GM18873 (cell line): ENCODE data around the gene MMS19.
A peak's percentile ranks its signal among the peaks of the same experiment; 100 is the strongest.
"Not testable (repeated sequence)": the region's sequence is repeated elsewhere in the genome, so short reads cannot be mapped to it uniquely, and the experiment has no call there.

Experiments used
- ATAC-seq: cut with Tn5 transposase; IDR thresholded peaks from one replicate; pipeline ENCODE4 v1.9.1; 2021; ENCODE audit warnings: mild to moderate bottlenecking, moderate library complexity, moderate number of reproducible peaks; ENCODE audit not compliant: unreplicated experiment, low FRiP score

MMS19 gene

DNA sequence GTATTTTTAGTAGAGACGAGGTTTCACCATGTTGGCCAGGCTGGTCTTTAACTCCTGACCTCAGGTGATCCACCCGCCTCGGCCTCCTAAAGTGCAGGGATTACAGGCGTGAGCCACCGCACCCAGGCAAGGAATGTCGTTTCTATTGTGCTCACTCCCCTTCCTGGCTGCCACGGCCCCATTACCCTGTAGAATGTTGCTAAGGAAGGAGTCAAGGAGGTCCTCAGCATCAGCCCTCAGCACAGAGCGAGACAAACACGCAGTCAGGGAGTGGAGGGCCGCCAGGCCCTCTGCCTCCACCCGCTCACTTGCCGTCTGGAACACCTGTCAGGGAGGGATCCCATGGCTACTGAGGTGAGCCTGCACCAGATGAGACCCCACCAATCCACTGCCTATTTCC lies 29.4 kb downstream of the MMS19 start:
- ATAC-seq: not testable (repeated sequence)

DNA sequence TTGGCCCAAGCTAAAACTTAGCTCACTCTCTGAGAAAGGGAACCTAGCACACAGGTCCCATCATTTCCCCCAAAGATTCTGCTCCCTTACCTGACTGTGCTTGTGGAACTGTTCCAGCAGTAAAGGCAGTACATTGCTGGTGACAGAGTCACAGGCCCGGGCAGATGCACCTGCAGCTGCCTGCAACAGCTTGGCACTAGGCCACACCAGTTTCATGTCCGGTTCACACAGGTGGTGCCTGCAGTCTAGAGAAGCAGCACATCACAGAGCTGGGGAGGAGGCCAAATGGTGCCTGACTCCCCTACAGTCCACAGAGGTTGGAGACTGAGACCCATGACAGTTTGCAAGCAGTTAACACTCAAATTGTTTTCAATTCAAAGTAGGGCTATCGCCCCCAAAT lies 30.1 kb downstream of the MMS19 start:
- ATAC-seq: no peak

DNA sequence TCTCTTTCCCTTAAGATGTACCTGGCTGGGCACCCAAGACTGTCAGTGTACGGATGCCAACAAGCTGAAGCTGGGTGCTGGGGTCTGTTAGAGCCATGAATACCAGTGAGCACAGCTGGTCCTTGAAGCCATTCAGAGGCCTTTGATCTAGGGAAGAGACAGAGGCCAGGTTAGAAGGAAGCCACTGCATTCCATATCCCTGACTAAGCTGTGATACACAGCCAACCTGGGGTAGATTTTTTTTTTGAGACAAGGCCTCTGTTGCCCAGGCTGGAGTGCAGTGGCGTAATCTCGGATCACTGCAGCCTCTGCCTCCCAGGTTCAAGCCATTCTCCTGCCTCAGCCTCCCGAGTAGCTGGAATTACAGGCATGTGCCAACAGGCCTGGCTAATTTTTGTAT lies 31.5 kb downstream of the MMS19 start:
- no peak for ATAC-seq

DNA sequence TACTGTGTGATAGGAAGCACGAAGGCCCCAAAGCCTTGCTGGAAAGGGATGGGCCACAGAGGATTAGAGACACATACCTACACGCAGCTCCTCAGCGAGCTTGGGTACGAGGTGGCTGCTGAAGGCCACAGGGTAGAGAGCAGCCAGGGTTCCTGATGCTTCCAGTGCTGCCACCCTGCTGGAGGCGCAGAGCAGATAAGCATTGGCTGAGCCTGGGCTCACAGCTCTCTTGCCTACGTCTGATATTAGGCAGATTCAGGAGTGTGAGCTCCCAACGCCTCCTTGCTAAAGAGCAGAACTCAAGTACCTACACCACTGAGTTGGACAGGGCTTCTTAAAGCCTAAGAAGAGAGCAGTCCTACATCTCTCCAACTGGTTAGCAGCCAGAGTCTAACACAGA lies 32.2 kb downstream of the MMS19 start:
- no peak for ATAC-seq

DNA sequence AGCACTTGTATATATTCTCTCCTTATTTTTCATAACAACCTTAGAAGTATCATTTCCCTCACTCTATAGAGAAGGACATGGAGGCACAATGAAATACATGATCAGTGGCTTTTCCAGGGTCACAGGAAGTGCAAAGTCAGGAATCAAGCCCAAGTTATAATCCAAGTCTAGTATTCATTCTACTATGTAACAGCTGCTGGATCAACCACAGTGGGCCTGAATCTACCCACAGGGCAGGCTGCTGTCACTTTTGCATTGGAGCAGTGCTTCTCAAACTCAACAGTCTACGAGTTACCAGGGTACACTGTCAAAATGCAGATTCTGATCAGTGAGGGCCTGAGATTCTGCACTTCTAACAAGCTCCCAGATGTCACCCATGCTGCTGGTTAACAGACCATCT lies 34.0 kb downstream of the MMS19 start:
- no peak for ATAC-seq

DNA sequence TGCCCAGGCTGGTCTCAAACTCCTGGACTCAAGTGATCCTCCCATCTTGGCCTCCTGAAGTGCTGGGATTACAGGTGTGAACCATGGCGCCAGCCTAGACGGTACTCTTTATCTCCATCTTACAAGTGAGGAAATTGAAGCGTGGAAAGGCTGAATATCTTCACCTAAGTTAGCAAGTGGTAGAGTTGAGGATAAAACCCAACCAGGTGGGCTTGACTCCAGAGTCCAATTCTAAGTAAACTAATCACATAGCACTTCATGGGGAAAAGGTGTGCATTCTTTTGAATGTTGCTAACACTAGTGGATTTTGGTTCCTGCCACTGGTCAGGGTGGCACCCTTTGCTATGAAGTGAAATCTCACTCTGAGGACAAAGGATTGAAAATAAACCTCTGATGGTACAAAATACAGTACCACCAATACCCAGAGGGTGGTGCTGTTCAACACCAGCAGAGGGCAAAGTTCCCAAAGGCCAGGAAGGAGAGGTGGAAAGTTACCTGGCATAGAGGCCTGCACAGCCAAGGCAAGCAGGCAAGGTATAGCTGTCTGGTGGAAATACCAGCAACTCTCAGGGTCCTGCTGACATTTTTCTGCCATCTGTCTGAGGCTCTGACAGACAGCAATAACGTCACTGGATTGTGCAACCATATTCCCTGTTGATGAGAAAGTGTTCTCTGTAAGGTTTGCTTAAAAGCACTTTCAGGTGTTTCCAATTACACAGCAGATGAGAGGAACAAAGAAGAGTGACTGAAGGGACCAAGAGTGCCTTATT lies 34.7 kb downstream of the MMS19 start:
- no peak for ATAC-seq

DNA sequence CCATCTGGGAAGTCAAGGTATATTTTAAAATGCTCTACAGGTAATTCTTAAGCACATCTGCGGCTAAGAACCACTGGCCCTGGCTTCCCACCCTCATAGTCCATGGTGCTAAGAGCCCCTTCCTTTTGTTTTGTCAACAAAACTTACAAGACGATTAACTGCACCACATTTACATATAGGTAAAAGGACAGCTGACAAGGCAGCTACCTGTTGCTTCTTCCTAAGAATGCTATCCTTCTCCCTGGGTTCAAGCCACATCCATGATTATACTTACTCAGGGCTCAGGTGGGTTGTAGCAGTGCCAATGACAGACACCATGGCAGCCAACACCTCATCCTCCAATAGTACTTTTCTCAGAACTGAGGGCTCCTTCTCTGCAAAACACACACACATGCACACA lies 35.9 kb downstream of the MMS19 start:
- no peak for ATAC-seq

DNA sequence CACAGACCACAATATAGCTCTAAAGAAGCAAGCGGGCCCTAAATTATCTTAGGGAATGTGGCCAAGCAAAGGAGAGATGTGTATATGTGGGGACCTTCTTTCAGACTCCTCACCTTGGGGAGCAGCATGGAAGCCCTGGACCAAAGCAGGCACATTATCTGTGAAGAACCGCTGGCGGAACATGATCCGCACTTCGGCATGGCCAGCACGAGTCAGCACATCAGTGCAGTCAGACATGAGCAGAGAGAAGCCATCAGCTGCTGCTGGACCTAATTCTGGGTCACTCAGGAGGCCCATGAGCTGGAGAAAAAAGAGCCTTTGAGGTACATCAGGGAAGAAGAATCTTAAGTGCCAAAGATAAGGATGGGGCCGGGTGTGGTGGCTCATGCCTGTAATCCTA lies 38.3 kb downstream of the MMS19 start:
- no peak for ATAC-seq

DNA sequence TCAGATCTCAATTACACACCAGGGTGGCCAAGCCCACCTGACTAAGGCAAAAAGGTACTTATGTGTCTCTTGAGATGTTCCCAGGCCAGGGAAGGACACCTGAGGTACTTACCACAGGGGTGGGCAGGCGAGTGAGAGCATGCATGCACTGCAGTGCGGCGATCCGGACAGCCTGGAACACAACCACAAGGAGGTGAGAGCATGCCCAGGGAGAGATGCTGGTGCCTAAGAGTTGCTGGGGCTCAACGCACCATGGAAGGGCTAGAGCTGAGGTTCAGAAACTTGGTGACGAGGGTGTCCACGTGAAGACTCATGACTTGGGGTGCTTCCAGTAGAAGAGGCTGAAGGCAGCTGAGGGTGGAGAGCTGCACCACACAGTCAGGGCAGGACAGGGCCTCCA lies 39.1 kb downstream of the MMS19 start:
- no peak for ATAC-seq

DNA sequence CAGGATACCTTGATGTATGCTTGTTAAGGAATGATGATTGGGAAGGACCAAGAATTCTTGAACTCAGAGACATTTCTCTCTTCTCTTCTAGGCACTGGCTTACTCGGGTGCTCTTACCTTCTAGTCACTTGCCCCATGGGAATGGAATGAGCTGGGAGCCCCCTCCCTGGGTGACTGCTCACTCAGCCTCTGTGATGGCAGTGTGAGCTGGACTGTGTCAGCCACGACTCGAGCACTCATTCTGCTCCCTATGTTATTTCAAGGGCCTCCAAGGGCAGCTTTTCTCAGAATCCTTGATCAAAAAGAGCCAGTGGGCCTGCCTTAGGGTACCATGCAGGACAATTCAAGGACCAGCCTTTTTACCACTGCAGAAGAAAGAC lies 41.5 kb downstream of the MMS19 start:
- no peak for ATAC-seq

DNA sequence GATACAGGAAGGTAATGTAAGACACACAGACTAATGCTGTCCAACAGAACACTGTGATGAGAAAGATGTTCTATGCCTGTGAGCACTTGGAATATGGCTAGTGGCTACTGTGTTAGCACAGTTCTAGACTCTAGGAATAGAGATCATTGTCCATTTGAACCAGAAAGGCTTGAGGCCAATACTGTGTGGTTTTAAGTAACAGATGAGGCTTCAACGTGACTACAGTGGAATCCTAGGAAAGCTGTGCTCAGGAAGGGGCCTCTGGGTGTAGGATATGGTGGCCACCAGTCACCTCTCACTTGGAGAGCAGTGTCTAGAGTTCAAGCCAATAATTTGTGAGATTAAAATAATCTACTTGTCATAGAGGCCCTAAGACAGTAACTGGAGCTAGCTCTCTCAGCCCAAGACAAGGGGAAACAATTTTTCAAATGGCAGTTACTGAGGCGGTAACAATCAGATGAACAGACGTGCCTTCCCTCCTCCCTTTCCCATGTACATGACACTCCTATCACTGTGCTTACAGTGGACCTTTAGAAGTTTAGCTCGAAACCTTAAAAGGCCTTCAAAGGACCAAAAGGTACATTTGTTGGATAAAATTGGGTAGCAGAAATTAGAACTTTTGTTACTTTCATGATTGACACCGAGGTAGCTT lies 42.1 kb downstream of the MMS19 start:
- no peak for ATAC-seq

DNA sequence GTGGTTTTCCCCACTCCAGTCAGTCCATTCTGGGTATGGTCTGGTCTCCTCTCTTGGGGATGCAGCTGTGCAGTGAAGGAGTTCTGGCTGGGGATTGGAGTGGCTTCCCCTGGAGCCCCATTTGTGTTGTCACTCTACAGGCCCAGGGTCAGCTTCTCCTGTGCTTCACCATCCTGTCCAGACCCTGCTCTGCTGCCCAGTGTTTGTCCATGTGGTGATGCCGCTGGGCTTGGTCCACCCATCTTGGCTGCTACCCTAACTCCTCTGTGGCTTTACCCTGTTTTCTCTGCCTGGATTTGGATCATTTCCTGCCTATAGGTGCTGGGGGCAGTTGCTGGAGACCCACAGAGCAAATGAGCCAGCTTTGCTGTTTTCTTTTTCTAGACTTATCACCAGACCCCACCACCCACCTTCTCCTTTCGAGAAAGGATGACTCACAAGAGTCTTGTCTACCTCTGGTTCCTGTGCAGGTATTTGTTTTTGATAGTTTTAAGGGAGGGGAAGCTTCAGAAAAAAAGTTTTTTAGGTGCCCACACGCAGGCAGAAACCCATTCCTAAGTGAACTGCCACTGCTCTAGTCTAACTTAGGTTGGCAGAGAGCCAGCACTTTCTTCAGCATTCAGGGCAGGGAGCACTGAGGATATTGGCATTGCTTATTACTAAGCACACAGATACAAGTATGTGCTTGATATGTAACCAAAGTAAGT lies 43.7 kb downstream of the MMS19 start:
- no peak for ATAC-seq

DNA sequence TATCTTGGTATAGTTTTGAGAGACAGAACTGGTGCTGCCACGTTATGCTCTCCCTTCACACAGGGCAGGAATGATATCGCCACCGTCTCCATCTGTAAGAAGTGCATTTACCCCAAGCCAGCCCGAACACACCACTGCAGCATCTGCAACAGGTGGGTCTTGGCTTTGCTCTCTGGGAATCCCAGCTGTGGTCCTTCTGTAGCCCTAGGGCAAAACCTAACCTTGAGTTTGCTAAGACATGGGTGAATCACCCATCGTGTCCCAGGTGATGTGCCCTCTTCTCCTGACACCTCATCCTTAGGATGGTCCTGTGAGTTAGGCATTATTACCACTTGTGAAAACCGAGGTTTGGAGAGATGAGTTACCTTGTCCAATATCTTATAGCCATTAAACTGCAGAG lies 45.9 kb downstream of the MMS19 start:
- no peak for ATAC-seq

DNA sequence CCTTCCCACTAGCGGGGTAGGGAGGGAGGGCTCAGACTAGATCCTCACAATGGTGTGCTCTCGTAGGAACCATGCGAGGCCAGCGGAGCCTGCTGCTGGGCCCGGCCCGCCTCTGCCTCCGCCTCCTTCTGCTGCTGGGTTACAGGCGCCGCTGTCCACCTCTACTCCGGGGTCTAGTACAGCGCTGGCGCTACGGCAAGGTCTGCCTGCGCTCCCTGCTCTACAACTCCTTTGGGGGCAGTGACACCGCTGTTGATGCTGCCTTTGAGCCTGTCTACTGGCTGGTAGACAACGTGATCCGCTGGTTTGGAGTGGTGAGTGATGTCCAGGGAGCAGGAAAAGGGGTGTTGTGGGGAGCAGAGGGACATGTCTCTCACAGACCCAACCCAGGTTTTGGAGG lies 46.6 kb downstream of the MMS19 start:
- ATAC-seq: no peak

DNA sequence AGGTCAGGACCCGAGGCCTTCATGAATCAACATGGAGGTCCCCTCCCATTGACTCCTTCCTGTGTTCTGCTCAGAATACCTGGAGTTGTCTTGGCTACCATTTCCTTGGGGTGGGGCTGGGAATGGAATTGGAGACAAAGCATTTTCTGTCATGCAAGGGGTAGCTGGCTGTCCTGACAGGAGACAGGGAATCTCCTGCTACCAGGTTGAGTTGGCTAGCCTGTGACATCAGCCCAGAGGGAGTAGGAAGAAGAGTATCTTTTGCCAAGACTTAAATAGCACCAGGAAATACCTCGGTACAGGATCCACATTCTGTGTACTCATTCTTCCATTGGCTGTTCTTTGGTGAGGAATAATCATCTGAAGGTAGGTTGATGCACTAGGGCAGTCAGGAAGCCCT lies 47.4 kb downstream of the MMS19 start:
- ATAC-seq: no peak

DNA sequence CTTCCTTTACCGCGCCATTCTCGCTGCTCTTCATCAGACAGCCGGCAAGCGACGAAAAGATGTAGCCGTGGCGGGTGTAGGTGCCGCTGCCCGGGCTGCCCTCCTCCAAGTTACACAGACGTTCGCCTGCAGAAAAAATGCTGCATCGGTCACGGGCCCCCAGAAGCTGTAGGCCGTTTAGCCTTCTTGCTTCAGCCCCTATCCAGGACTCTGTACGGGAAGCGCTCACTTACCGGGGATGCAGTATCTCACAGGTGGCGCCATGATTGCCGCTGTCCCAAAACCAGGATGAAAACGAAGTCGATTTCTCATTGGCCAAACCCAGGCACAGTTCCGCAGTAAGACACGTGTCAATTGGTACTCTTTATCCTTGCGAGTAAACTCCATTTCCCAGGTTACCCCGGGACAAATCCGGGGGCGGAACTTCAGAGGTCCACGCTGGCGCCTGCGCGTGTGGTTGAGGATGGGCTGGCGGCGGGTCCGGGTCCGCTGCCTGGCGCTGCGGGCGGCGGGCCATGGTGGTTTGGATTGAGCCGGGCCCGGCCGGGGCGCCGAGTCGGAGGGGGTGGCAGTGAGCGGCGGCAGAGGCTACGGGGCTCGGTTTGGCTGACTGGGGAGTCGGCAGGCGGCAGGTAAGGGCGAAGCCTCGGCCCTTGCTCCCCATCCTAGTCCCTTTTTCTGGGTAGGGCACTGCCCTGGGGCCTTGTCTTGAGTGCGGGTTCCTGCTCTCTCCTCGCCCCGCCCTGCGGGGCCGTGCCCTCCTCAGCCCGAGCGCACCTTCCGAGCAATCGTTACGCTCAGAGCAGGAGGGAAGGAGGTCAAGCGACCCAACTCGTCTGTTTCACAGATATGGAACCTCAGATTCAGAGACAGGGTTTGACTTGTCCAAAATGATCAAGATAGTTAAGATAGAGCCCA lies 52.2 kb downstream of the MMS19 start, which contains the start of the genes EXOSC1 and ZDHHC16:
EXOSC1 (minus strand) TSS at position 285 of the 918 bp plus-strand sequence; CDS start at position 264, 21 bp downstream.
ZDHHC16 (plus strand) TSS at position 454 of the 918 bp plus-strand sequence. CDS start 5,501 bp downstream, outside the sequence.
- peak; percentile 95 for ATAC-seq

DNA sequence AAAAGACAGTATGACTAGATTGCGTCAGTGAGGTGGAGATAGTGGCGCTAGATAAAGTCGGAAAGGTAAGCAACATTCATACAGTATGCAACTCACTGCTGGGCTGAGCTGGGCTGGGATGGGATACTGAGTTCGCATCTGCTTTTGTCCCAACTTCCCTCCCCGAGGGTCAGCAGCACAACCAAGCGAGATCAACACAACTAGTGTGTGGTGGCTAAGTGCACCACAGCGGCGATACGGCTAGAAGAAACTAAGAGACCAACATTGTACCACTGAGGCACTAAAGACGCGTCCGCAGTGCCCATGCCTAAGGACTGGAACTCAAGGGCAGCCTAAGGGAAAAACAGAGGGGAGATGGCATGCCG lies 52.9 kb downstream of the MMS19 start:
- no peak for ATAC-seq

DNA sequence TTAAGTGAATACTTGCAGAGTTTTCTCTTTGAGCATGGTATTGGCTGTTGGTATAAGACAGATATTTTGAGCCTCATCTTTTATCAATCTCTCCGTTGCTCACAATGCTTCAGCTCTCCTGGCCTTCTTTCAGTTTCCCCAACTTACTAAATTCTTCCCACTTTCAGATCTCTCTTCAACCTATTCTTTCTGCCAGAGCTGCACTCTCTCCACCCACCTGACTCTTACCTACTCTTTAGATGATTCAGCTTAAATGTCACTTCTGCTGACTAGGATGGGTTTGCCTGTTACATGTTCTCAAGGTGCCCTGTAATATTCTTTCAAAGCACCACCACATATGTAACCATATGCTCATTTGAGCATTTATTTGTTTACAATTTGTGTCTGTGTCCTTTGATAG lies 54.0 kb downstream of the MMS19 start:
- no peak for ATAC-seq

DNA sequence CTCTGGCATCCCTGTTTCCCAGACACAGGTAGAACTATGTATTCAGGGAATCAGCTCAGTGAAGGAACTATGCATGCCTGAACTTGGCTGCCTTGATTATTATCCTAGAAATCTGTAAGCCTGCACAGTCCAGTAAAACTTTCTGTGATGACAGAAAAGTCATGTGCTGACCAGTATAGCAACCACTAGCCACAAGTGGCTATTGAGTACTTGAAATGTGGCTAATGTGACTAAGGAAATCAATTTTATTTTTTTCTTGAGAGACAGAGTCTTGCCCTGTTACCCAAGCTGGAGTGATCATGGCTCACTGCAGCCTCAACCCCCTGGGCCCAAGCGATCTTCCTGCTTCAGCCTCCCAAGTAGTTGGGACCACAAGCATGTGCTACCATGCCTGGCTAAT lies 55.9 kb downstream of the MMS19 start:
- no peak for ATAC-seq

DNA sequence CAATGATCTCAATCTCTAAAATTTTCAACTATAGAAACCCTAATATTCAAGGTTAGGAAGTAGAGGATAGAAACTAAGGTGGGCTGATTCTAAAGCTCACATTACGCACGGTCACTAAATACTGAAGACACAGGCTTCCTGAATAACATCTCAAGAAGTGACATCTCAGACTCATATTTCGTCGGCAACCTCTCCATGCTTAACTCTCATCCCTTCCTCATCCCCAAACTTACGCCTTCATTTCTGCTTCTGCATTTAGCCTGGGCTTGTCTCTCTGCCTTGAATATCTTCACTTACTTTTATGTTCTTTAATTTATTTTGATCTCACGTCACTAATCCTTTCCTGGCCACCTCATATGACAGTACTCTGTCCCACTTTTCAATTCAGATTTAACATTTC lies 63.0 kb downstream of the MMS19 start:
- no peak for ATAC-seq

DNA sequence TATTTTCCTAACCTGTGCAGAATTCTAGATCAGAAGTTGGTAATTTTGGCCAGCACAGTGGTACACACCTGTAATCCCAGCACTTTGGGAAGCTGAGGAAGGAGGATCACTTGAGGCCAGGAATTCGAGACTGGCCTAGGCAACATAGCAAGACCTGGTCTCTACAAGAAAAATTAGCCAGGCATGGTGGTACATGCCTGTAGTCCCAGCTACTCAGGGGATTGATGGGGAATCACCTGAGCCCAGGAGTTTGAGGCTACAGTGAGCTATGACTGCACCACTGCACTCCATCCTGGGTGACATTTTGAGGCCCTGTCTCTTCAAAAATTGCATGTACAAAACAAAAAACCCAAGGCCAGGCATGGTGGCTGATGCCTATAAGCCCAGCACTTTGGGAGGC lies 63.7 kb downstream of the MMS19 start:
- ATAC-seq: no peak
